ENCODE measurements around the gene SORCS2. TPM values are rescaled to one million over a fixed set of nuclear protein-coding genes. Genes with fewer than 3 reads are reported as not detected.
A peak's percentile ranks its signal among the peaks of the same experiment; 100 is the strongest.

SORCS2 gene
- total RNA-seq, 6 donors from 2014 or later, result 2.2 to 28.3 (median 7.2) TPM

- Histone ChIP-seq H3K36me3 (no peaks in the 10 kb centered on the region), H3K4me1 (no peaks in the 10 kb centered on the region), H3K4me3 (no peak overlapping the region), H3K27me3 (no peaks in the 10 kb centered on the region), H3K27ac (no peak overlapping the region), H3K9me3 (no peaks in the 10 kb centered on the region)
- 96 to 97% methylated on average over 1 of the region's 1 CpG for WGBS, 2 donors
- TF ChIP-seq, protein P1, sequence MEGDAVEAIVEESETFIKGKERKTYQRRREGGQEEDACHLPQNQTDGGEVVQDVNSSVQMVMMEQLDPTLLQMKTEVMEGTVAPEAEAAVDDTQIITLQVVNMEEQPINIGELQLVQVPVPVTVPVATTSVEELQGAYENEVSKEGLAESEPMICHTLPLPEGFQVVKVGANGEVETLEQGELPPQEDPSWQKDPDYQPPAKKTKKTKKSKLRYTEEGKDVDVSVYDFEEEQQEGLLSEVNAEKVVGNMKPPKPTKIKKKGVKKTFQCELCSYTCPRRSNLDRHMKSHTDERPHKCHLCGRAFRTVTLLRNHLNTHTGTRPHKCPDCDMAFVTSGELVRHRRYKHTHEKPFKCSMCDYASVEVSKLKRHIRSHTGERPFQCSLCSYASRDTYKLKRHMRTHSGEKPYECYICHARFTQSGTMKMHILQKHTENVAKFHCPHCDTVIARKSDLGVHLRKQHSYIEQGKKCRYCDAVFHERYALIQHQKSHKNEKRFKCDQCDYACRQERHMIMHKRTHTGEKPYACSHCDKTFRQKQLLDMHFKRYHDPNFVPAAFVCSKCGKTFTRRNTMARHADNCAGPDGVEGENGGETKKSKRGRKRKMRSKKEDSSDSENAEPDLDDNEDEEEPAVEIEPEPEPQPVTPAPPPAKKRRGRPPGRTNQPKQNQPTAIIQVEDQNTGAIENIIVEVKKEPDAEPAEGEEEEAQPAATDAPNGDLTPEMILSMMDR (IDR thresholded peaks at IDR 0.05), result no peak
- no peak for ATAC-seq (ENCODE audit: low FRiP score in 2 of 2)
- DNase-seq, result no peak
Observed at GRCh38 chr4:7614350-7614949, 422.1 kb downstream of the SORCS2 start.

DNA sequence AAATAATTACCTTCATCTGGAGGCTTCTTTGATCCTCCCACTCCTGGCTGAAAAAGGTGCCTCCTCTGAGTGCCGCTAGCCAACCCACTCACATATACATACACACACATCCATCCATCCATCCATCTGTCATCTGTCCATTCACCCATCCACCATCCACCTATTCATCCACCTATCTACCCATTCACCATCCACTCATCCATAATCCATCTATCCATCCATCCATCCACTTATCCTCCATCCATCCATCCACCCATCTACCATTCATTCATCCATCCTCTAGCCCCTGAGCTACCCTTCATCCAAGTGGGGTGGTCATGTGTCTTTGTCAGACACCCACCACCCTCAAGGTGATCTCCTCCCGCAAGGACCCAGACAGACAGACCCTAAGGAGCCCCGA is 423.9 kb downstream of the SORCS2 start:
- Histone ChIP-seq H3K27ac (no peak overlapping the region), H3K4me3 (no peak overlapping the region), H3K9me3 (no peaks in the 10 kb centered on the region), H3K36me3 (no peaks in the 10 kb centered on the region), H3K4me1 (no peaks in the 10 kb centered on the region), H3K27me3 (no peaks in the 10 kb centered on the region)
- ATAC-seq (ENCODE audit: low FRiP score in 2 of 2) (no peak), DNase-seq (no peak)
- TF ChIP-seq POLR2A (IDR thresholded peaks at IDR 0.05), result no peak
- no peak for TF ChIP-seq EP300 (IDR thresholded peaks at IDR 0.05)
- TF ChIP-seq, protein P1 (IDR thresholded peaks at IDR 0.05), result no peak
- TF ChIP-seq POLR2AphosphoS5 (IDR thresholded peaks at IDR 0.05), result no peak
- 91 to 92% methylated on average over 3 of the region's 3 CpGs for WGBS, 2 donors

GRCh38 chr4:7618361-7618760 is 426.0 kb downstream of the SORCS2 start:
- 79 to 80% methylated on average over 9 of the region's 9 CpGs for WGBS, 2 donors
- Histone ChIP-seq H3K4me1 (no peaks in the 10 kb centered on the region), H3K4me3 (no peak overlapping the region), H3K27ac (no peak overlapping the region), H3K27me3 (no peaks in the 10 kb centered on the region), H3K9me3 (no peaks in the 10 kb centered on the region), H3K36me3 (no peaks in the 10 kb centered on the region)
- DNase-seq (no peak), ATAC-seq (ENCODE audit: low FRiP score in 2 of 2) (no peak)
- no peak for TF ChIP-seq POLR2AphosphoS5 (IDR thresholded peaks at IDR 0.05)
- TF ChIP-seq, protein P1 (IDR thresholded peaks at IDR 0.05), result no peak
- TF ChIP-seq EP300 (IDR thresholded peaks at IDR 0.05), result no peak
- TF ChIP-seq POLR2A (IDR thresholded peaks at IDR 0.05), result no peak

- DNase-seq, result no peak
- Histone ChIP-seq H3K4me1 (no peaks in the 10 kb centered on the region), H3K27ac (no peak overlapping the region), H3K27me3 (no peaks in the 10 kb centered on the region), H3K36me3 (no peaks in the 10 kb centered on the region), H3K4me3 (no peak overlapping the region), H3K9me3 (no peaks in the 10 kb centered on the region)
- TF ChIP-seq, protein P1 (IDR thresholded peaks at IDR 0.05), result no peak
- TF ChIP-seq EP300 (IDR thresholded peaks at IDR 0.05) (no peak), POLR2AphosphoS5 (IDR thresholded peaks at IDR 0.05) (no peak), POLR2A (IDR thresholded peaks at IDR 0.05) (no peak)
- no peak for ATAC-seq (ENCODE audit: low FRiP score in 2 of 2)
- 63 to 69% methylated on average over 6 to 16 of the region's 16 CpGs for WGBS, 2 donors
Observed at GRCh38 chr4:7620086-7620813, 427.9 kb downstream of the SORCS2 start.

- H3K4me1 ChIP-seq, result no peaks in the 10 kb centered on the region
- no peak overlapping the region for H3K4me3 ChIP-seq
- ATAC-seq (ENCODE audit: low FRiP score in 2 of 2) (peak in 1 of 2 donors; percentile 2), DNase-seq (peak in 1 of 2 donors; percentile 69)
- no peak overlapping the region for H3K27ac ChIP-seq
- no peaks in the 10 kb centered on the region for H3K9me3 ChIP-seq
- H3K27me3 ChIP-seq, result no peaks in the 10 kb centered on the region
- 40 to 75% methylated on average over 4 to 8 of the region's 10 CpGs for WGBS, 2 donors
- H3K36me3 ChIP-seq, result no peaks in the 10 kb centered on the region
- TF ChIP-seq POLR2AphosphoS5 (IDR thresholded peaks at IDR 0.05) (no peak), EP300 (IDR thresholded peaks at IDR 0.05) (no peak)
- TF ChIP-seq, protein P1 (IDR thresholded peaks at IDR 0.05), result no peak
Observed at GRCh38 chr4:7620814-7621176, 428.5 kb downstream of the SORCS2 start.
